Nephron progenitor cell (in vitro differentiated cells): ENCODE data around the gene PTK7.

Experiments used
- DNase-seq: peaks from one replicate; pipeline ENCODE4 v3.0.0; 2021
- H3K27ac Mint-ChIP-seq: 2 replicates; pipeline ENCODE4 v1.8.0; 2021; ENCODE audit warnings: mild to moderate bottlenecking, moderate library complexity, mixed read lengths
- H3K27me3 Mint-ChIP-seq: 2 replicates; pipeline ENCODE4 v1.8.0; 2021; ENCODE audit warnings: mild to moderate bottlenecking, low read depth, mixed read lengths; ENCODE audit not compliant: poor library complexity
- H3K36me3 Mint-ChIP-seq: 2 replicates; pipeline ENCODE4 v1.8.0; 2021; ENCODE audit warnings: low read depth, mixed read lengths
- H3K4me1 Mint-ChIP-seq: 2 replicates; pipeline ENCODE4 v1.8.0; 2021; ENCODE audit warnings: mixed read lengths
- H3K4me3 Mint-ChIP-seq: 2 replicates; pipeline ENCODE4 v1.8.0; 2021; ENCODE audit warnings: mild to moderate bottlenecking, moderate library complexity, mixed read lengths
- H3K9me3 Mint-ChIP-seq: 2 replicates; pipeline ENCODE4 v1.8.0; 2021; ENCODE audit warnings: mild to moderate bottlenecking, moderate library complexity, mixed read lengths
- CTCF ChIP-seq: fragments of 200-600 bp; sonication (generic); IDR thresholded peaks from 2 replicates; pipeline ENCODE4 v1.5.0; 2021; ENCODE audit warnings: antibody characterized with exemption

Gene PTK7

DNA sequence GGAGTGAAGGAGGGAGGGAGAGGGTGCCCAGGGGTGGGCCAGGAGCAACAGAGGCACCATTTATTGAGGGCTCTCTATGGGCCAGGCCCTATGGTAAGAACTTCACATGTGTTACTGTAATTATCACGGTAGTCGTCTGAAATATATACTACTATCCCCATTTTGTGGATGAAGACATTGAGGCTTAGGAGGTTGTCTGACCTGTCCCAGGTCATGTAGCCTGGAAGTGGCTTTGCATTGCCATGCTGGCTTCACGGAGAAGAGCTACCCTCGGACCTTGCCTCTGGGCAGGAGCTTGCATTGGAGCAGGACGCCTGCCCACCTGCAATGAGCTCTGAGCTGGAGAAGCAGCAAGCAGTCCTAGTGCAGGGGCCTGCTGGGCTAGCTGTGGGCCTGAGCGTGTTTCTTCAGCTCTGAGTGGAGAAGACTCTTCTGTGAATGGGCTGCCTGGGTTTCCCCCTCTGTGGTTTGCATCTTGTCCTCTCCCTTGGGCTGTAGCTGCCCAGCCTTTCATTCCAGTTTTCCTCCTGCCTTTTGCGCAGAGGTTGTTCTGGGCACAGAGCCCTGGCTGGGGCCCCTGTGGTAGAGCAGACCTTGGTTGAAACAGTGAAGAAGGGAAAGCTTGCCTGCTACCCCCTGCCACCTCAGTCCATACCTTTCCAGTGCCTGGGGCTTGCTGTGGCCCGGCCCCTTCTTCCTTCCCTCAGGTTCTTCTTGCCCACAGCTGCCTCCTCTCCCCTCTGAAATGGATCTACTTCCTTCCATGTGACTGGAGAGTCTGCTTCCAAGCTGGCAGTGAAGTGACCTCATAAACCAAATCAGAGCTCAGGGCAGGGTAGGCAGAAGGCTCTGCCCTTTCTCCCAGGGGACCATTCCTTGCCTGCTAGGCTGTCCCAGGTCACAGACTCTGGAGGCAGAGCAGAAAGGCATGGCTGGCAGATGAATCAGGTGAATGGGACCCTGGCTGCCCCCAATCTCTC lies 70.9 kb downstream of the PTK7 start:
- TF ChIP-seq CTCF, result no peak
- Mint-ChIP-seq H3K27ac (peak overlapping the region; percentile 70), H3K36me3 (peaks cover 29% of the 10 kb centered on the region), H3K9me3 (no peaks in the 10 kb centered on the region), H3K4me3 (no peak overlapping the region), H3K27me3 (no peaks in the 10 kb centered on the region), H3K4me1 (peaks cover 21% of the 10 kb centered on the region)
- DNase-seq, result no peak

DNA sequence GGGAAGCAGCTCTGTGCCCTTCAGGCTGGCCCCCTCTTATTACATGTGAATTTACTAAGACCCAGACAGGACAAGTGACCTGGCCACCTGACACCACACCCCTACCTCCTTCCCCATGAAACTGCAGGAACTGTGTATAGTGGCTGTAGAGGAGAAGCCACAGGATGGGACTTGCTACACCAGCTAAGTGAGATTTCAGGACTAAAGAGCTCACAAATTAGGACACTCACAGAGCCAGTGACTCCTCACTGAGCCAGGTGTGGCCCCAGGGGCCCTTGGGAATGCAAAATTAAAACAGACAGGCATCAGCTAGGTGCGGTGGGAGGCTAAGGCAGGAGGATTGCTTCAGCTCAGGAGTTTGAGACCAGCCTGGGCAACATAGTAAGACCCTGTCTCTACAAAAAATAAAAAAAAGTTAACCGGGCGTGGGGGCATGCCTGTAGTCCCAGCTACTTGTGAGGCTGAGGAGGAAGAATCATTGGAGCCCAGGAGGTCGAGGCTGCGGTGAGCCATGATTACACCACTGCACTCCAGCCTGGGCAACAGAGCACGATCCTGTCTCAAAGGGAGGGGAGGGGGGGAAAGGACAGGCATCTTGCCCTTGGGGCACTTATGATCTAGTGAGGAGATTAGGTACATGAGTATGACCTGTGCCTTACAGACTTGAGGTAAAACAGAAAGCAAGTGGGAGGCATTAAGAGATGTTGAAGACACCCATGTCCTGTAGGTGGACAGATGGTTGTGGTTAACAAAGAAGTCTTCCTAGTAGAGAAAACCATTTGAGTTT lies 71.8 kb downstream of the PTK7 start:
- TF ChIP-seq CTCF, result no peak
- no peak for DNase-seq
- peak overlapping the region; percentile 83 for H3K27ac Mint-ChIP-seq
- H3K9me3 Mint-ChIP-seq, result no peaks in the 10 kb centered on the region
- H3K36me3 Mint-ChIP-seq, result peaks cover 36% of the 10 kb centered on the region
- peaks cover 12% of the 10 kb centered on the region for H3K4me1 Mint-ChIP-seq
- H3K4me3 Mint-ChIP-seq, result no peak overlapping the region
- peaks cover 2% of the 10 kb centered on the region for H3K27me3 Mint-ChIP-seq

DNA sequence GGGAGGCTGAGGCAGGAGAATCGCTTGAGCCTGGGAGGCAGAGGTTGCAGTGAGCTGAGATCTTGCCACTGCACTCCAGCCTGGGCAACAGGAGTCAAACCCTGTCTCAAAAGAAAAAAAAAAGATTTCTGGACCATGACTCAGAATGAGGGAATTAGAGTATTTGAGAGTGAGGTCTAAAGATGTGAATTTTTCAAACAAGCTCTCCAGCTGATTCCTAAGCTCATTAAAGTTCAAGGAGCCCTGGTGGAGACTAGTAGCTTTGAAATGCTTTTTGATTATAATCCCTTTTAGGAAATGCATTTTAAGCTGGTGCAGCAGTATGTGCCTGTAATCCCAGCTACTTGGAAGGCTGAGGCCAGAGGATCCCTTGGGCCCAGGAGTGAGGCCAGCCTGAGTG lies 73.2 kb downstream of the PTK7 start:
- Mint-ChIP-seq H3K27ac (no peak overlapping the region), H3K27me3 (peaks cover 2% of the 10 kb centered on the region), H3K4me1 (no peaks in the 10 kb centered on the region), H3K4me3 (no peak overlapping the region), H3K9me3 (no peaks in the 10 kb centered on the region), H3K36me3 (peaks cover 36% of the 10 kb centered on the region)
- no peak for DNase-seq
- TF ChIP-seq CTCF, result no peak

DNA sequence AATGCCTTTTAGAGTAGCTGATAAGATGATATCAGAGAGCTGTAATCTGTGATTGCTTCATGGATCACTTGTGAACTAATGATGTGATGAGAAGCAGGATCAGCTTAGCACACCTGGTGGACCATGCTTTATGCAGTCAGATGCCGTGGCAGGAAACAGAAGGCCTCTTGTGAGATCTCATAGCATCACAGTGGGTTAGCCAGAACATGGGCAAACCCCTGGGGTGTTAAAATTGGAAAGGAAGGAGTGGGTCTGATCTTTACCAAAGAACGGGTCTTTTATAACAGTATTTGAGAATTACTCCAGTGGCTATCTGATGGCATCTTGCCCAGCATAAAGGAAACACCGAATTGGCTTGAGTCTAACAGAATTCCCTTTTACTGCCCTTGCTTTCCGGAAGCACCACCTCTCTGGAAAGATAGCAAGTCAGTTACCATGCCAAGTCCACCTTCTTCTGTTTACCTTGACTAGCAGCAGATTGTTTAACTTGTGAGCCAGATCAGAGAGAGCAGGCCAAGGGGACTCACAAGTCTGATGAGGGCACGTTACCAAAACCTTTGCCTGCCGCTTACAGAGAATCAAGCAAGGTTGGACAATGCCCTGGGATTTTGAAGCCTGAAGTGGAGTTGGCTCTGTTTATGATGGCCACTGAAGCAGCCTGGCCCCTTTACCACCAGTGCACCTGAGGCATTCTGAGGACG lies 74.1 kb downstream of the PTK7 start:
- DNase-seq, result no peak
- Mint-ChIP-seq H3K27ac (peak overlapping the region; percentile 17), H3K27me3 (peaks cover 2% of the 10 kb centered on the region), H3K4me3 (no peak overlapping the region), H3K36me3 (peaks cover 36% of the 10 kb centered on the region), H3K9me3 (no peaks in the 10 kb centered on the region), H3K4me1 (no peaks in the 10 kb centered on the region)
- no peak for TF ChIP-seq CTCF

- peaks cover 35% of the 10 kb centered on the region for H3K36me3 Mint-ChIP-seq
- TF ChIP-seq CTCF, result no peak
- H3K9me3 Mint-ChIP-seq, result no peaks in the 10 kb centered on the region
Observed at GRCh38 chr6:43159599-43159998, 83.5 kb downstream of the PTK7 start.

More at GRCh38 chr6:43159599-43159998, 83.5 kb downstream of the PTK7 start:
- Mint-ChIP-seq H3K27ac (peak overlapping the region; percentile 72), H3K27me3 (no peaks in the 10 kb centered on the region), H3K4me3 (no peak overlapping the region), H3K4me1 (no peaks in the 10 kb centered on the region)
- no peak for DNase-seq
